ENCODE data around the gene CACHD1. TPM values are rescaled to one million over a fixed set of nuclear protein-coding genes. Genes with fewer than 3 reads are reported as not detected.

The CACHD1 gene
- total RNA-seq, 4 donors from 2014 or later, result 23.6 to 36.1 (median 24.8) TPM

- TF ChIP-seq CTCF (IDR thresholded peaks at IDR 0.05; ENCODE audit: low read depth), result no peak
Measured at GRCh38 chr1:64479874-64480273, 9.9 kb downstream of the CACHD1 start.

GRCh38 chr1:64480999-64481772, 11.3 kb downstream of the CACHD1 start:
- no peak for TF ChIP-seq CTCF (IDR thresholded peaks at IDR 0.05; ENCODE audit: low read depth)

DNA sequence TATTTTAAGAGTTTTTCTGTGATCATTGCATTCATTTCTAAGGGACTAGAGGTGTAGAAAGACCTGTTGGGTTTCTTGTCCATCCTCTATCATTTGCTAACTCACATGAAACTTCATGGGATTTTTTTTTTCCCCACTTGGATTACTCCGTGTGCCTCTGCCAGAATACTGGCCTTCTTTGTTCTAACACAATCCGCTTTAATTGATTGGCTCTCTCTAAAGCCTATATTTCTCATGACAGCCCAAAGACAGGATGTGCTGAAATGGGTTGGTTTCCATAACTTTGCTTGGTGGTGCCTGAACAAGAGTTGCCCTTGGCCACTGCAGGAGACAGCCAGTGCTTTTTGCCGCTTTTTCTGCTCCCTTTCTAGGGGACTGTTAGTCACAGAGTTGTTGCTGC, 12.2 kb downstream of the CACHD1 start:
- TF ChIP-seq CTCF (IDR thresholded peaks at IDR 0.05; ENCODE audit: low read depth), result no peak

DNA sequence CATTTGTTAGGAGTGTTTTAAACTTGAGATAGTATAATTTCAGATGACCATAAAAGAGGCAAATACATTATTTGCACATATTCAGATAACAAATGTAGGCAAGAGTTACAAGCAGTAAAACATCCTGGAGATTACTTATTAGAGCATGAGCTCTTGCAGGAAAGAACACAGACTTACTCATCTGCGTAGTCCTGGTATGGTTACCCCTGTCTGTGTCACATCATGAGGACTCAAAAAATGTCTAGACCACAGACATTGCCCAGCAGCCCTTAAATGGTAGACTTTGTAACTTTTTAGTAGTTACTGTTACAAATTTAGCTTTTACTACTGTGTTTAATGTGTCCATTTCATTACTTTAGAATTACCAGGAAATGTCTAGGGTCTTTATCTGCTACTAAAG, 12.8 kb downstream of the CACHD1 start:
- TF ChIP-seq CTCF (IDR thresholded peaks at IDR 0.05; ENCODE audit: low read depth), result no peak

GRCh38 chr1:64483731-64484414, 13.9 kb downstream of the CACHD1 start:
- no peak for TF ChIP-seq CTCF (IDR thresholded peaks at IDR 0.05; ENCODE audit: low read depth)

DNA sequence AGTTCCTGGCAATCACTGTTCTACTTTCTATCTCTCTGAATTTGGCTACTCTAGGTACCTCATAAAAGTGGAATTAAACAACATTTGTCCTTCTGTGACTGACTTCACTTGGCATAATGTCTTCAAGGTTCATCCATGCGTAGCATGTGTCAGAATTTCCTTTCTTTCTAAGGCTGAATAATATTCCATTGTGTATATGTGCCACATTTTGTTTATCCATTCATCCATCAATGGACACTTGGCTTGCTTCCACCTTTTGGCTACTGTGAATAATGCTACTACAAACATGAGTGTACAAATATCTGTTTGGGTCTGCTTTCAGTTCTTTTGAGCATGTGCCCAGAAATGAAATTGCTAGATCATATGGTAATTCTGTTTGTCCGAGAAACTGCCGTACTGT, 14.7 kb downstream of the CACHD1 start:
- no peak for TF ChIP-seq CTCF (IDR thresholded peaks at IDR 0.05; ENCODE audit: low read depth)

DNA sequence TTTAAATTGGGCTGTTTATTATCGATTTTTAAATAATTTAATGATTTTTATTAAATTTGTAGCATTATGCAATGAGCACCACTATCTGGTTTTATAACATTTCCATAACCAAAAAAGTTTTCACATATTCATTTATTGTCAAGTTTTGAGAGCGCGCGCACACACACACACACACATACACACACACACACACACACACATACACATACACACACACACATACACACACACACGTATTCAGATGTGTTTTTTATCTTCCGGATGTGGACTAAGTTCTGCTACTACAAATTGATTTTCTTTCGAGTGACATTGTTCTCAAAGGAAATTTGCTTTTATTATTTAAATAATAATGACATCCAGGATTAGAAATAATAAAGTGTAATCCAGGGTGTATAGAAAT, 16.3 kb downstream of the CACHD1 start:
- TF ChIP-seq CTCF (IDR thresholded peaks at IDR 0.05; ENCODE audit: low read depth), result no peak

All from subcutaneous adipose tissue (tissue), 4 donors.